IPS-NIHi7 (cell line): ENCODE measurements around the gene RHBDL1.

Experiments used
- DNase-seq: peaks from one replicate; pipeline ENCODE4 v3.0.0; 2012; ENCODE audit warnings: mixed read lengths; ENCODE audit errors: extremely low spot score

RHBDL1 gene

DNA sequence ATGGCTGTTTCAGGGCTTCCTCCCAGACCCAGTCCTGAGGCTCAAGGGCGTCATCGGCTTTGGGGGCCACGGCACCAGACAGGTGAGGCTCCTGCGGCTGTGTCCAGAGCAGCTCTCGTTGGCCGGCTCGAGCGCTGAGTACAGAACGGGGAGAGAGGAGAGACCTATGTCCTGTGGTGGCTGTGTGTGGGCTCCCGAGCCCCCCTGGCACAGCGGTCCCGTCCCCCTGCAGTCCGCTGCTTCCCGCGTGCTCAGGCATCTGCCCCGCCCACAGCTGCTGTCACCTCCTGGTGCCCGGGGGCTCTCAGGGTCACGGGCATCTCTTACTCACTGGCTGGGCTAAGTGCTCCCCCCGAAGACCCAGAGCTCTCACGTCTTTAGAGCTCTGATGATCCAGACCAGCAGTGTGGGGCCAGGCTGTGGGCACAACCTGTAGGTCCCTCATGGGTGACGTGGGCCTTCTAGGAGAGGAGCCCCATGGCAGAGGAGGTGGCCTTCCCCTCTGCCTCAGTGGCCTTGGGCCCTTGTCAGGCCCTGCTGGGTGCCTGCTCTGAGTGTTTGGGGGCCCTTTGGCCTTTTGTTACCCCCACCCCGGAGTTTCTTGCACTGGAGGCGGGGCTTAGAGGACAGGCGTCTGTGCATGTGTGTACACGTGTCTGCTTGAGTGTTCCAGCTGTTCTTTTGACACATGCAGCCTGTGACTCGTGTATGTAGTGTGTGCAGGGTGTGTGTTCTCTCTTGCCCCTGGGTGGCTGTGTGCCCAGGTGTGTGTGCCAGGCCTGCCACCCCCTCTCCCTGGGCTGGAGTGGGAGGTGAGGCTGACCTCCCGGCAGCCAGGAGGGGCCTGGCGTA lies 22.8 kb upstream of the RHBDL1 start:
- no peak for DNase-seq

DNA sequence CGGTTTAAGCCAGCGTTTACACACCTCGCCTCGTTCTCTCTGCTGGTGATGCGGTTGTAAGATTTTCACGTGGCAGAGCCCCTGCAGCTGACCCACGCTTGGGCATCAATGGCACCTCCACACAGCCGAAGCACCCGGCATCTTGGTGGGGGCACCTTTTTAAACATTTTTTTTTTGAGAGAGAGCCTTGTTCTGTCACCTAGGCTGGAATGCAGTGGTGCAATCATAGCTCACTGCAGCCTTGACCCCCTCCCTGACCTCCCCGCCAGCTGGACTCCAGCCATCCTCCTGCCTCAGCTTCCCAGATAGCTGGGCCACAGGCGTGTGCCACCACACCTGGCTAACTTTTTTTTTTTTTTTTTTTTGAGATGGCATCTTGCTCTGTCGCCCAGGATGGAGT lies 21.4 kb upstream of the RHBDL1 start:
- no peak for DNase-seq

DNA sequence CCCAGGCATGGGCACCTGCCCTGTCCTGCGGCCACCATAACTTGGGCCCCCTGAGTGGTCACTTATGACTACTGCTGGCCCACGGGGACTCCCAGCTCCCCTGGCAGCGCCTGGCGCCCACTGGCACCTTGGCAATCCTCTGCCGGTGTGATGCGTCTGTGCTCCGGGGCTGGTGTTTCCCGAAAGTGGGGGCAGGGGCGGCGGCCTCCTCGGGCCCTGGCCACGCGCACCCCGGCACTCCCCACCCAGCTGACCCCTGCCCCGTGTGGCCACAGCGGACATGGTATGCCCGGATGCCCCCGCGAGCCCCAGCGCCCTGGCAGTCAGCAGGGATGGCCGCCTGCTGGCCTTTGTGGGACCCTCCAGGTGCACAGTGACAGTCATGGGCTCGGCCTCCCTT lies 18.0 kb upstream of the RHBDL1 start:
- DNase-seq = no peak

DNA sequence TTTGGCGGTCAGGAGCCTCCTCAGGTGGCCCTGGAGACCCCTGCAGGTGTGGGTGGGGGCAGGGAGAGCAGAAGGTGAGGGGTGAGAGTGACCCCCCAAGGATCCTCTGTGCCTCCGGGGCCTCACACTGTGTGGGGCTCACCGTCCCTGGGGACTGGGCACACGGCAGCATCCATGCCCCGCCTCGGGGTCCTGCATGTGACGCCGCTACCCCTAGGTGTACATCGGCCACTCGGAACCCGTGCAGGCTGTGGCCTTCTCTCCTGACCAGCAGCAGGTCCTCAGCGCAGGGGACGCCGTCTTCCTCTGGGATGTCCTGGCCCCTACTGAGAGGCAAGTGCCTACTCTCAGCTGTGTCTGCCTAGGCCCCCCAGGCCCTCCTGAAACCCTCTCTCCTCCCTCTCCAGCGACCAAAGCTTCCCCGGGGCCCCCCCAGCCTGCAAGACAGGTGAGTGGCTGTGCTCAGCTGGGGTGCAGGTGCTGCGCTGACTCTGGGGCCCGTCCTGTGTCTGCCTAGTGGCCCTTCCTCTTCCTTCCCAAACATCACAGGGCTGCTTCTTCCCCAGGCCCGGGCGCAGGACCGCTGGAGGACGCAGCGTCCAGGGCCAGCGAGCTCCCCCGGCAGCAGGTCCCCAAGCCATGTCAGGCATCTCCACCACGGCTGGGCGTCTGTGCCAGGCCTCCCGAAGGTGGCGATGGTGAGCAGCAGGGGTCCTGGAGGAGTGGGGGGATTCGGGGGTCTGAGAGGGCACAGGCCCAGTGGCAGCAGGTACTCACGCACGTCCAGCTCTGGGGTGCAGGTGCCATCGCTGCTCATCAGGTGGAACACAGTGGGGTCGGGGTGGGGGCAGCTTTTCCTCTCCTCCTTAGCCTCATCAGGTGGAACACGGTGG lies 16.5 kb upstream of the RHBDL1 start:
- DNase-seq = no peak

DNA sequence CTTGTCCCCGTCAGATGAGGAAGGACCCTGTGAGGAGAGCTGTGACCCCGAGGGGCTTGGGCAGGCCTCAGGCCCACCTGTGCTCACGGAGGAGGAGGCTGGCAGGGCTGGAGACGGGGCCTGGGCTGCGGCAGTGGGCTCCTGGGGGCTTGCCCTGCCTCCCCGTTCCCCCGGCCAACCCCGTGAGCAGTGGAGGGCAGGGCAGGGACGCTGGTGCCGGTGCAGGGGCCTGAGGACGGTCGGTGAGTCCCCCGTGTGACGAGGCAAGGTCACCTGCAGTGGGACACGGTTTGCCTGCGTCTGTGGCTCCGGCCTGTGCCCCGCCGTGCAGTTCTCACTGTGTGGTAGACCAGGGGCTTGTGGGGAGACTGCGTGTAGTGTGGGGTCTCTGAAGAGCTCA lies 15.9 kb upstream of the RHBDL1 start:
- DNase-seq = no peak

DNA sequence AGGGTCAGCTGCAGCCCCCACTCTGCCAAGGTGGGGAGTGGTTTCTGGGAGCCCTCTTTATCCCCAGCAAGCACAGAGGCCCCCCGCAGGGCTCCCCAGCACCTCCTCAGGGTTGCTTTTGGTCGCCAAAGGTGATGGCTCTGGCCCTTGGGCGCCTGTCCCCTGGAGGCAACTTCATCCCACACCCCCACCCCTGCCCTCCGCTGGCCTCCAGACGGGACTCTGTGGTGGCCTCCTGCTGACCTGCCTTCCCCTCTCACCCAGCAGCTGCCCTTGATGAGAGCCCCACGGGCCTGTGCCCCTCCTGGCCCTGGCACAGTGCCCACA lies 15.4 kb upstream of the RHBDL1 start:
- no peak for DNase-seq

DNA sequence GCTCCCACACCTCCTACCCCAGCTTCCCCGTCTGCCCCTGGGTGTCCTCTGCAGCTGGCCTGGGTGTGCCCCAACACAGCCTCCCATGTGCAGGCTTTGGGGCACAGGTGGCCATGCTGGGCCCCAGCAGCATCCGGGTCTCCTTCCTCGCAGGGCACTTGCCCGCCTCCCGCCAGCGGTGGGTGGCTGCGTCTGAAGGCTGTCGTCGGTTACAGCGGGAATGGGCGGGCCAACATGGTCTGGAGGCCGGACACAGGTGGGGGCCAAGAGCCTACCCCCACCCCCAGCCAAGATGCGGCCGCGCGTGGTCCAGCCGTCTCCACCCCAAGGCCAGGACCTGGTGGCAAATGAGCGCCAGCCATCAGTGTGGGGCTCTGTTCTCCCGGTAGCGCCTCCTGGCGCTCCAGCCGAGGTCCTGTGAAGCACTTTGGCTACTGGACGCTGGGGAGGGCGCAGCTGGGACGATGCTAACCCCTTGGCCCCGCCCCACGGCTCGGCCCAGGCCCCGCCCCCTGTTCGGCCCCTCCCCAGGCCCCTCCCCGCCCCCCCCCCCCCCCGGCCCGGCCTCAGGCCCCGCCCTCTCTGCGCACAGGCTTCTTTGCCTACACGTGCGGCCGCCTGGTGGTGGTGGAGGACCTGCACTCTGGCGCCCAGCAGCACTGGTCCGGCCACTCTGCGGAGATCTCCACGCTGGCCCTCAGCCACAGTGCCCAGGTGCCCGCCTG lies 14.8 kb upstream of the RHBDL1 start:
- DNase-seq = peak; percentile 98

DNA sequence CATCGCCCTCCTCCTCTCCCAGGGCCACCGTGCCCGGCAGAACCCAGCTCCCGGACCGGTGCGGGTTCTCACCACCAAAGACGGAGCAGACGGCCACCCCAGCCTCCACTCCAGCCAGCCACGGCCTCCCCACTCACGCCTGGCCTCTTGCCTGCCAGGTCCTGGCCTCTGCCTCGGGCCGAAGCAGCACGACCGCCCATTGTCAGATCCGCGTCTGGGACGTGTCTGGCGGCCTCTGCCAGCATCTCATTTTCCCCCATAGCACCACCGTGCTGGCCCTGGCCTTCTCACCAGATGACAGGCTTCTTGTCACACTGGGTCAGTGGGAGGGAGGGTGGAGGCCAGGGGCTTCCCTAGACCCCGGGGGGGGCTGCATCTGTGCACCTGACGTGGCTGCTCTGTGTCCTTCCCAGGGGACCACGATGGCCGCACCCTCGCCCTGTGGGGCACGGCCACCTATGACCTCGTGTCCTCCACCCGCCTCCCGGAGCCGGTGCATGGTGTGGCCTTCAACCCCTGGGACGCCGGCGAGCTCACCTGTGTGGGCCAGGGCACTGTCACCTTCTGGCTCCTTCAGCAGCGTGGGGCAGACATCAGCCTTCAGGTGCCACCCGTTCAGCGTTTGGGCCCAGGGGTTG lies 14.2 kb upstream of the RHBDL1 start:
- no peak for DNase-seq

DNA sequence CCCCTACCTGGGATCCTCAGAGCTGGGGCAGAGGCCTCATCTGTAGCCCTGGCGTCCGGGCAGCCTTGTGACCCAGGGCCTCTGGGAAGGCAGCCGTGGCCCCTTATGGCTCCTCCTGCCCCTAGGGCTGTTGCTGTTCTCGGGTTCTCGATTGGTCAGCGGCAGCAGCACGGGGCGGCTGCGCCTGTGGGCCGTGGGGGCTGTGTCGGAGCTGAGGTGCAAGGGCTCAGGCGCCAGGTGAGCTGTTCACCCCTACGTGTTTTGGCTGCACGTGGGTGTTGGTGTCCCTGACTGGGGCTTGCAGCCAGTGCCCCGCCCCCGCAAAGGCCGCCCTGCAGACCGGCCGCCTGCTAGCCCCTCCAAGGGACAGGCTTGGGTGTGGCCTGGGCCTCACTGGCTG lies 13.4 kb upstream of the RHBDL1 start:
- no peak for DNase-seq

DNA sequence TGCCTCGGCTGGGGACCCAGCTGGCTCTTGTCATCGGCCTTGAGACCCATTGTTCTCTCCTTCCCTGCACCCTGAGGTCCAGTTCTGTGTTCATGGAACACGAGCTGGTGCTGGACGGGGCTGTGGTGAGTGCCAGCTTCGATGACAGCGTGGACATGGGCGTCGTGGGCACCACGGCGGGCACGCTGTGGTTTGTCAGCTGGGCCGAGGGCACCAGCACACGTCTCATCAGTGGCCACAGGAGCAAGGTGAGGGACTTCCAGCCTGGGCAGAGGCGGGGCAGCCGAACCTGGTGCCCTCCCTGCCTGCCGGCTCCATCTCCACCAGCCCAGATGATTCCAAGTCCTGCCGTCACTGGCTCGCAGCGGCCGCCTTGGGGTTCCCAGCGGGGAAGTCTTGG lies 12.9 kb upstream of the RHBDL1 start:
- DNase-seq = no peak

DNA sequence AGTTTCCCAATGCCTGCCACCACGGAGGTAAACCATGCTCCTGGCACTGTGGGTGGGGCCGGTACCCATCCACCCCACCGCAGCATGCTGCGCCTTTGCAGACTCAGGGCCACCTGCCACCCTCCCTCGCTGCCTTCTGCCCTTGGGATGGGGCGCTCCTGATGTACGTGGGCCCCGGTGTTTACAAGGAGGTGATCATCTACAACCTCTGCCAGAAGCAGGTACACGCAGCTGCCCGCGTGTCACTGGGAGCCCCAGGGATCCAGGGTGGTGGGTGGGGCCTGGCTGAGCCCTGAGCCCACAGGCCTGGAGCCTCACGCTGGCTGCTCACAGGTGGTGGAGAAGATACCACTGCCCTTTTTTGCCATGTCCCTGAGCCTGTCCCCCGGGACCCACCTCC lies 8.9 kb upstream of the RHBDL1 start:
- no peak for DNase-seq

DNA sequence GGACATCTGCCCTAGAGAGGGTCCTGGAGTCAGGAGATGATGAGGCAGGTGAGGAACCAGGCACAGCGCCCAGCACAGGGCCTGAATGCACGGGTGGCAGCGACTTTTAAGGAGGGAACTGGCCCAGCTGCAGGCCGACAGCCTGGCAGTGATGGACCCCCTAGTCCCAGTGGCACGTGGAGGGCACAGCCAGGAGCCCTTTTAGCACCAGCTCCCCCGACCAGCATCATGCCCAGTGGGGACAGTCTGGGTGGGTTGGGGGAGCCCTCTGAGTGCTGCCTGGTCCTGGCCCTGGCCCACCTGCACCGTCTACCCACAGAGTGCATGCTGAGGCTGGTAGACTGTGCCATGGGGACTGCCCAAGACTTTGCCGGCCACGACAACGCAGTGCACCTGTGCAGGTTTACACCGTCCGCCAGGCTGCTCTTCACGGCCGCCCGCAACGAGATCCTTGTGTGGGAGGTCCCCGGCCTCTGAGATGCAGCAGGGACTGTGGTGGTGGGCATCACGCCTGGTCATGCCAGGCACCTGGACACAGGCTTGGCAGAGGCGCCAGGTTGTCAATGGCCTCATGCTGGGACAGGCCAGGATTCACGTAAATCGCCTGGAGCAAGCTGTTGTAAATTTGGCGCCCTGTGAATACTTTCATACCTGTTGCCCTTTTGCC lies 8.2 kb upstream of the RHBDL1 start:
- no peak for DNase-seq

DNA sequence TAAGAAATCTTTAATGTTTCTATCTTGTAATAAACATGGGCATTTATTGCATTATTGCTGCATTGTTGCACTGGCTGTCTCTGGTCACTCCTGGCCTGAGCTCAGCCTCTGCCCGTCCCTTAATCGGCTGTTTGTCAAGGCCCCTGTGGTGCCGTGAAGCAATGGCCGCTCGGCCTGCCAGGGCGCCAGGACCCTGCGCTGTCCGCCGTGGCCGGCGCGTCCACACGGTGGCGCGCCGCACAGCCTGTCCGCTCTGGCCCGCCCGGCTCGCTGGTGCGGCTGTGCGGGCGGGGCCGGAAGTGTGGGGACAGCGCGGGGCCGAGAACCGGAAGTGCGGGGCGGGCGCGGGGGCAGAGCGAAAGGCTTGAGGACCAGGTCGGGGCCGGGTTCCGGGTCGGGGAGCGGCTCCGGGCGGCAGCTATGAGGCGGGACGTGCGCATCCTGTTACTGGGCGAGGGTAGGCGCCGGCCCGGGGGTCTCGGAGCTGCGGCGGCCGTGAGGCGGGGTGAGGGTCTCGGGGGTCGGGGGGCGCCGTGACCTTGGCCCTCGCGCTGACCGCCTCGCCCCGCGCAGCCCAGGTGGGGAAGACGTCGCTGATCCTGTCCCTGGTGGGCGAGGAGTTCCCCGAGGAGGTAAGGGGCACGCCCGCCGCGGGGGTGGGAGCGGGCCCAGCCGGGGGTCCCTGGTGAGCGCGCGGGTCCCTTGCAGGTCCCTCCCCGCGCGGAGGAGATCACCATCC lies 7.5 kb upstream of the RHBDL1 start, which contains the start of gene RHOT2:
RHOT2 (plus strand) TSS at position 353 of the 739 bp plus-strand sequence; CDS start at position 421, 68 bp downstream.
- DNase-seq = peak; percentile 87

DNA sequence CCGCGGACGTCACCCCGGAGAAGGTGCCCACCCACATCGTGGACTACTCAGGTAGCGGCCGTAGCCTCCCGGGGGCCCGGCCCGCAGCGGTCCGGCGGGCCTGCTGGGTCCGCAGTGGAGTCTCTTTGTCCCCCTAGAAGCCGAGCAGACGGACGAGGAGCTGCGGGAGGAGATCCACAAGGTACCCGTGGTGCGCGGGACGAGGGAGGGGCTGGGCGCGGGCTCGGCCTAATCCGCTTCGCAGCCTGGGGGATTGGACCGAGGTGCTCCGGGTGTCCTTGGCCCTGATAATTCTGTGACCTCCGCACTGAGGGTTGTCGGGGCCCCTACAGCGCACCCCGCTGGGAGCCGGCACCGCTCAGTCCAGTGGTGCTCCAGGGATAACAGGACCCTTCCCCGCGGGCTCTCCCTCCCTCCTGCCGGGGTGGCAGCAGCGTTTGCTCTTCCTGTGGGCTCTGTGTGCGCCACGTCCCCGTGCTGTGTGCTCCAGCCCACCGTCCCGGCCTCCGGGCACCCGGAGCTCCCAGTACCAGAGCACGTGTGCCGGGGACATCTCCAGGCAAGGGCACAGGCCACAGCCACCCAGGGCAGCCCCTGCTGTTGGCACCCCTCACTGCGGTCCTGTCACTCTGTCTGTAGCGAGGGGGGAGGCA lies 6.8 kb upstream of the RHBDL1 start:
- no peak for DNase-seq

DNA sequence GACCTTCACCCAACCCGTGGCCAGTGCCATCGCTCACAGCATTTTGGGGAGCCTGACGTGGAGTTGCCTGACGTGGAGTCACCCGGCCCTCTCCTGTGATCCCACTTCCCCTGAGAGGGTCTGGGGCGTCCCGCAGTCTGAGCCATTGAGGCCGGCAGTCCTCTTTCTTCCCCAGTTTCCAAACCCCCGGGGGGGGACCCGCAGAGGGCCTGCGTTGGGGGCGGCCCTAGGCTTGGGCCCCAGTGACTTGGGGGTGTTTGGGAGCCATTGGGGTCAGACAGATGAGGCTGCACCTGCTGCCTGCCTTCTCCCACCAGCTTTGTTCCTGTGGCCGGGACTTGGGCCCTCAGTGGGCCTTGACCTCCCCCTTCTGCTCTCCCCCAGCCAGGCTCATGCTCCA lies 5.8 kb upstream of the RHBDL1 start:
- DNase-seq = no peak

DNA sequence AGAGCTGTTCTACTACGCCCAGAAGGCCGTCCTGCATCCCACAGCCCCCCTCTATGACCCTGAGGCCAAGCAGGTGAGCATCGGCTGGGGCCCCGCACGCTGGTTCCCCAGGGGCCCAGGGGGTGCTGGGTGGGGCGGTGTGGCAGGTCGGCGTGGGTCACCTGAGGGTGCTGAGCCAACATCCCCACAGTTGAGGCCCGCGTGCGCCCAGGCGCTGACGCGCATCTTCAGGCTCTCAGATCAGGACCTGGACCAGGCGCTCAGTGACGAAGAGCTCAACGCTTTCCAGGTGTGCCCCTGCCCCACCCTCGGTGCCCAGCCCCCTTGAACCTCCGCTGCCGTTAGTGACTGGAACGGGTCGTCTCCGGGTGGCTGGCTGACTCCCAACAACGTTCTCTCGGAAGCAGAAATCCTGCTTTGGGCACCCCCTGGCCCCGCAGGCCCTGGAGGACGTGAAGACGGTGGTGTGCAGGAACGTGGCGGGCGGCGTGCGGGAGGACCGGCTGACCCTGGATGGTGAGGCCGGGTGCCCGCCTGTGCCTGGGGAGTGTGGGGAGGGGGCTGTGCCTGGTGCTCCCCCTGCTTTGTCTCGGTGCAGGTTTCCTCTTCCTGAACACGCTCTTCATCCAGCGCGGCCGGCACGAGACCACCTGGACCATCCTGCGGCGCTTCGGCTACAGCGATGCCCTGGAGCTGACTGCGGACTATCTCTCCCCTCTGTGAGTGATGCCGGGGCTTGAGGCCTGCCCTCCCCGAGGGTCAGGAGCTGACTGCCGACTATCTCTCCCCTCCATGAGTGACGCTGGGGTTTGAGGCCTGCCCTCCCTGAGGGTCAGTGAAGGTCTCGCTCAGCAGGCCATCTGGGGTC lies 4.8 kb upstream of the RHBDL1 start:
- DNase-seq = no peak

DNA sequence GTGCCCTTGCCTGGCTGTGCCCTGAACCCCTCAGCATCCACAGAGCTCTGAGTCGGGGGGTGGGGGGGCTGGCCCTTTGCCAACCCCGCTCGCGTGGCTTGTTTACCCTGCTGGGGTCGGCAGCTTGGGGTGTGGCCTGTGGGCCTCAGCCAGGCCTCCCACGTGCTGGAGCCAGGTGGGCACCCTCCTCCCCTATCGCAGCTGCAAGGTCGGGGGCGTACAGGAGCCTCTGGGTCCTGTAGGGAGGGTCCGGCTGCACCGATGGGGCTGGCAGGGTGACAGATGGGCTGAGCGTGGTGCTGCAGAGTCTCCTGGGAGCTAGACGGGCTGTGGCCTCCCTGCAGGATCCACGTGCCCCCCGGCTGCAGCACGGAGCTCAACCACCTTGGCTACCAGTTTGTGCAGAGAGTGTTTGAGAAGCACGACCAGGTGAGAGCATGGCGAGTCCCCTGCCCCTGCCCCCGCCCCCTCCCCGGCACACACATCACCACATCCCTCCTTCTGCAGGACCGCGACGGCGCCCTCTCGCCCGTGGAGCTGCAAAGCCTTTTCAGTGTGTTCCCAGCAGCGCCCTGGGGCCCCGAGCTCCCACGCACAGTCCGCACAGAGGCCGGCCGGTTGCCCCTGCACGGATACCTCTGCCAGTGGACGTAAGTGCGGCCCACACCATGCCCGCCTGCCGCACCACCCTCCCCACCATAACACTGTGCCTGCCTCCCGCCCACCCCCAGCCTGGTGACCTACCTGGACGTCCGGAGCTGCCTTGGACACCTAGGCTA lies 3.9 kb upstream of the RHBDL1 start:
- no peak for DNase-seq

DNA sequence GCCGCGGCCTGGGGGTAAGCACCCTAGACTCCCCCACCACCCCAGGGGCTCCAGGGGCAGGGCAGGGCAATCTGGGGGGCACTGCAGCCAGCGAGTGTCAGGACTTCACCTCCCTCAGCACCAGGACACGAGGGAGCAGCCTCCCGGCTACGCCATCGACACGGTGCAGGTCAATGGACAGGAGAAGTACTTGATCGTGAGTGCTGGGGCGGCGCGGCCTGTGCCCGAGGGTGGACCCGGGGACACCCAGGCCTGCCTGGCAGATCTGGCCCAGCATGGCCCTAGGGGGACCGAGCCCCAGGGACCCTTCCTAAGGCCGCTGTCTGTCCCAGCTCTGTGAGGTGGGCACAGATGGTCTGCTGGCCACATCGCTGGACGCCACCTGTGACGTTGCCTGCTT lies 3.1 kb upstream of the RHBDL1 start:
- DNase-seq = no peak
